ENCODE results near the gene CCL2.

Gene CCL2

DNA sequence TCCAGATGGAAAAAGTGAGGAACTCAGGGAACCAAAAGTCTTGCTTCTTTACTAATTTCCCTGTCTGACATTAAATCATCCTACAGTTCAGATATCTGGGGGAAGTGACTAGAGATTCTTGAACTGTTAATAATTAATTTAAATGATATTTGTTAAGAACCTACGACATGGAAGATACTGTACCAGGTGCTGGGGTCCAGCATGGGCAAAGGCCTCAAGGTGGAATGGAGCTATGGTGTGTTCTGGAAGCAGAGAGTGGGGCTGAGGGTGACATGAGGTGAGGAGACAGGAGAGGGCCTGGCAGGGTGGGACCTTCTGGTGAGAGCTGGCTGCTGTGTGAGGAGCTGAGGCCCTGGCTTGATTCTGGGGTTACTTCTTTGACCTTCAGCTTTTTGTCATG, 6.0 kb upstream of the CCL2 start:
- H3K4me2 ChIP-seq (ENCODE audit: low read depth, low read length, poor library complexity, severe bottlenecking): no peak overlapping the region
- no peak overlapping the region for H3K27ac ChIP-seq (ENCODE audit: low read depth, low read length)

DNA sequence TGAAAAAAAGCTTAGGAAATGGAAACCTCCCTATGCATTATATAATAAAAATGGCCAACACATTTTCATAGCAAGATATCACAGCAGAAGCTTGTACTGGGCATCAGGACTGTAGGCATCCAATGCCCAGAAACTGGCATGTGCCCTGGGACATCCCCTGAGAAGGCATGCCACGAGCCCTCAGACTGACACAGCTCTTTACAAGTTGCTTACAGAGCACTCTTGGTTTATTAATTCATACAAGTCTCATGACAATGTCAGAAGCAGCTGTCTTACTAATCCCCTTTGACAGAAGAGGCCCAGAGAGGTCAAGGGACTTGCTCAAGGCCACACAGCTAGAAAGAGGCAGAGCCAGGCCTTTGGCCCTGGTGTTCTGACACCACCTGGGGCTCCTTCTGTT, 5.6 kb upstream of the CCL2 start:
- Histone ChIP-seq H2AFZ (ENCODE audit: low read depth, low read length, severe bottlenecking) (no peak overlapping the region), H4K20me1 (ENCODE audit: low read depth, low read length) (no peaks in the 10 kb centered on the region), H3K27me3 (ENCODE audit: low read length) (no peaks in the 10 kb centered on the region), H3K9me3 (ENCODE audit: insufficient read depth, low read length) (no peaks in the 10 kb centered on the region), H3K36me3 (ENCODE audit: low read length) (no peaks in the 10 kb centered on the region), H3K27ac (ENCODE audit: low read depth, low read length) (no peak overlapping the region), H3K9ac (ENCODE audit: low read length) (no peak overlapping the region), H3K9me2 (replicated peaks; ENCODE audit: insufficient read depth, low read length) (no peaks in the 10 kb centered on the region), H3K4me2 (ENCODE audit: low read depth, low read length, poor library complexity, severe bottlenecking) (no peak overlapping the region), H3K79me2 (ENCODE audit: insufficient read depth, low read length) (no peaks in the 10 kb centered on the region), H3K4me3 (ENCODE audit: insufficient read depth, low read length, poor library complexity, severe bottlenecking) (no peak overlapping the region), H3F3A (ENCODE audit: insufficient read depth) (no peaks in the 10 kb centered on the region)
- TF ChIP-seq EZH2phosphoT487 (conservative IDR thresholded peaks at IDR 0.05; ENCODE audit: low read length): no peak
- TF ChIP-seq, protein P1, sequence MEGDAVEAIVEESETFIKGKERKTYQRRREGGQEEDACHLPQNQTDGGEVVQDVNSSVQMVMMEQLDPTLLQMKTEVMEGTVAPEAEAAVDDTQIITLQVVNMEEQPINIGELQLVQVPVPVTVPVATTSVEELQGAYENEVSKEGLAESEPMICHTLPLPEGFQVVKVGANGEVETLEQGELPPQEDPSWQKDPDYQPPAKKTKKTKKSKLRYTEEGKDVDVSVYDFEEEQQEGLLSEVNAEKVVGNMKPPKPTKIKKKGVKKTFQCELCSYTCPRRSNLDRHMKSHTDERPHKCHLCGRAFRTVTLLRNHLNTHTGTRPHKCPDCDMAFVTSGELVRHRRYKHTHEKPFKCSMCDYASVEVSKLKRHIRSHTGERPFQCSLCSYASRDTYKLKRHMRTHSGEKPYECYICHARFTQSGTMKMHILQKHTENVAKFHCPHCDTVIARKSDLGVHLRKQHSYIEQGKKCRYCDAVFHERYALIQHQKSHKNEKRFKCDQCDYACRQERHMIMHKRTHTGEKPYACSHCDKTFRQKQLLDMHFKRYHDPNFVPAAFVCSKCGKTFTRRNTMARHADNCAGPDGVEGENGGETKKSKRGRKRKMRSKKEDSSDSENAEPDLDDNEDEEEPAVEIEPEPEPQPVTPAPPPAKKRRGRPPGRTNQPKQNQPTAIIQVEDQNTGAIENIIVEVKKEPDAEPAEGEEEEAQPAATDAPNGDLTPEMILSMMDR (IDR thresholded peaks at IDR 0.05; ENCODE audit: insufficient read depth, low read length, poor library complexity, severe bottlenecking): no peak

More for the DNA sequence above, 6.0 kb upstream of the CCL2 start:
- no peak for TF ChIP-seq EZH2phosphoT487 (conservative IDR thresholded peaks at IDR 0.05; ENCODE audit: low read length)
- Histone ChIP-seq H3K9me2 (replicated peaks; ENCODE audit: insufficient read depth, low read length) (no peaks in the 10 kb centered on the region), H3F3A (ENCODE audit: insufficient read depth) (no peaks in the 10 kb centered on the region), H3K79me2 (ENCODE audit: insufficient read depth, low read length) (no peaks in the 10 kb centered on the region), H3K9ac (ENCODE audit: low read length) (no peak overlapping the region), H3K27me3 (ENCODE audit: low read length) (no peaks in the 10 kb centered on the region), H4K20me1 (ENCODE audit: low read depth, low read length) (no peaks in the 10 kb centered on the region), H2AFZ (ENCODE audit: low read depth, low read length, severe bottlenecking) (no peak overlapping the region), H3K4me3 (ENCODE audit: insufficient read depth, low read length, poor library complexity, severe bottlenecking) (no peak overlapping the region), H3K9me3 (ENCODE audit: insufficient read depth, low read length) (no peaks in the 10 kb centered on the region), H3K36me3 (ENCODE audit: low read length) (no peaks in the 10 kb centered on the region)

DNA sequence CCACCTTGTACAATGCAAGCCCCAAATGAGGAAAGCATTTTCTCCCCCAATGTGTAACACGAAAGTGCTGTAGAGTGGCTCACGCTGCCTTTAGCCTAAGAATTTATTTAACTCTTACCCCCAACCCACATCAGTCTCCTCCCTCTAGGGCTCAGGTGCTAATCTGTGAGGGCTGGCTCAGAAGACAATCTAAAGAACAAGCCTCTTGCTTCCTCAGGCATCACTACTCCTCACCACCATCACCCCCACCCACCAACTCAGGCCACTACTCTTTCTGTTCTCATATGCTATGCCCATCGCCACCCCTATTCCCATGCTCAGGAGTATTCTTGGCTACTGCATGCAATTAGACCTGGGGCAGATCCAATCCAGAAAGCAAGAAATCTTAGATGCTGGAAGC, 3.9 kb upstream of the CCL2 start:
- no peak overlapping the region for H3K4me2 ChIP-seq (ENCODE audit: low read depth, low read length, poor library complexity, severe bottlenecking)
- H3K36me3 ChIP-seq (ENCODE audit: low read length): no peaks in the 10 kb centered on the region
- no peaks in the 10 kb centered on the region for H3K9me3 ChIP-seq (ENCODE audit: insufficient read depth, low read length)
- no peaks in the 10 kb centered on the region for H3K9me2 ChIP-seq (replicated peaks; ENCODE audit: insufficient read depth, low read length)
- no peak for TF ChIP-seq EZH2phosphoT487 (conservative IDR thresholded peaks at IDR 0.05; ENCODE audit: low read length)
- TF ChIP-seq, protein P1 (IDR thresholded peaks at IDR 0.05; ENCODE audit: insufficient read depth, low read length, poor library complexity, severe bottlenecking): no peak
- H3F3A ChIP-seq (ENCODE audit: insufficient read depth): no peaks in the 10 kb centered on the region
- no peaks in the 10 kb centered on the region for H4K20me1 ChIP-seq (ENCODE audit: low read depth, low read length)
- no peaks in the 10 kb centered on the region for H3K79me2 ChIP-seq (ENCODE audit: insufficient read depth, low read length)
- H3K4me3 ChIP-seq (ENCODE audit: insufficient read depth, low read length, poor library complexity, severe bottlenecking): no peak overlapping the region
- no peak overlapping the region for H2AFZ ChIP-seq (ENCODE audit: low read depth, low read length, severe bottlenecking)
- no peaks in the 10 kb centered on the region for H3K27me3 ChIP-seq (ENCODE audit: low read length)
- H3K27ac ChIP-seq (ENCODE audit: low read depth, low read length): no peak overlapping the region
- no peak overlapping the region for H3K9ac ChIP-seq (ENCODE audit: low read length)

DNA sequence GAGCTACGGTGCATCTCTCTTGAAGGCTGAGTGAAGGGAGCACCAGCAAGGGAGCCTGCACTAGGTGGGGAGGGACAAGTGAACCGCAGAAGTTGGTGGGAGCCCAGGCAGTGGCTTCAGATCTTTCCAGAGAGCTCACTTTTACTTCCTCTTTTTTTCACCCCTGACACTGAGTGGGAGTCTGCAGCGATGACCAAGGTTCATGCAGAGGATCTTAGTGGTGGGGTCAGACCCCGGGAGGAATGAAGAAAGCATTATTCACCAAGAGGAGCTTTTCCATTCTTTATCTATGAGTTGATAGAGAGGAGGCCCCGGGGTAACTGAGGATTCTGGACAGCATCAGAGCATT, 3.0 kb upstream of the CCL2 start:
- Histone ChIP-seq H3F3A (ENCODE audit: insufficient read depth) (no peaks in the 10 kb centered on the region), H2AFZ (ENCODE audit: low read depth, low read length, severe bottlenecking) (no peak overlapping the region), H3K27ac (ENCODE audit: low read depth, low read length) (no peak overlapping the region), H3K4me2 (ENCODE audit: low read depth, low read length, poor library complexity, severe bottlenecking) (no peak overlapping the region), H3K9me2 (replicated peaks; ENCODE audit: insufficient read depth, low read length) (no peaks in the 10 kb centered on the region), H3K9ac (ENCODE audit: low read length) (no peak overlapping the region), H3K9me3 (ENCODE audit: insufficient read depth, low read length) (no peaks in the 10 kb centered on the region), H3K79me2 (ENCODE audit: insufficient read depth, low read length) (no peaks in the 10 kb centered on the region), H3K4me3 (ENCODE audit: insufficient read depth, low read length, poor library complexity, severe bottlenecking) (no peak overlapping the region), H3K36me3 (ENCODE audit: low read length) (no peaks in the 10 kb centered on the region), H3K27me3 (ENCODE audit: low read length) (no peaks in the 10 kb centered on the region), H4K20me1 (ENCODE audit: low read depth, low read length) (no peaks in the 10 kb centered on the region)
- no peak for TF ChIP-seq EZH2phosphoT487 (conservative IDR thresholded peaks at IDR 0.05; ENCODE audit: low read length)
- TF ChIP-seq, protein P1 (IDR thresholded peaks at IDR 0.05; ENCODE audit: insufficient read depth, low read length, poor library complexity, severe bottlenecking): no peak

All from SU-DHL-6 (cell line).